H1 (cell line): ENCODE results near the gene SLC32A1. TPM values are rescaled to one million over a fixed set of nuclear protein-coding genes. Genes with fewer than 3 reads are reported as not detected.
A peak's percentile ranks its signal among the peaks of the same experiment; 100 is the strongest.

Experiments
- CTCF ChIA-PET: fragments of 300-600 bp; sonication (Branson Sonifier 250); formaldehyde crosslinking; loops from one replicate; lab custom pipeline; 2021; ENCODE audit not compliant: partially characterized antibody; lab: Charles Lee
- POLR2A ChIA-PET: fragments of 300-600 bp; sonication (Branson Sonifier 250); formaldehyde crosslinking; loops from one replicate; lab custom pipeline; 2021; ENCODE audit warnings: inconsistent platforms; ENCODE audit not compliant: partially characterized antibody; lab: Charles Lee
- DNase-seq, 2 experiments: peaks; one replicate each; pipeline versions ENCODE4 v3.0.0 to v3.0.0-alpha.2; 2010 to 2022; ENCODE audit warnings: low spot score in 2 of 2, low read depth in 1 of 2, mixed read lengths in 1 of 2
- FAIRE-seq: peaks from 2 replicates; lab custom pipeline; 2011; peaks lifted over from hg19 to GRCh38; lab: Jason Lieb, UNC
- H2AFZ ChIP-seq: 2 replicates; pipeline ENCODE4 v1.8.1; 2012; ENCODE audit warnings: low read length, inconsistent platforms
- H2AK5ac ChIP-seq: 2 replicates; pipeline ENCODE4 v1.6.1; 2013; ENCODE audit warnings: low read depth, low read length
- H2BK120ac ChIP-seq: replicated peaks from 2 replicates; pipeline ENCODE3; 2013; ENCODE audit warnings: low read depth, low read length, inconsistent platforms
- H2BK12ac ChIP-seq: 2 replicates; pipeline ENCODE4 v1.6.1; 2013; ENCODE audit warnings: low read depth, low read length
- H2BK15ac ChIP-seq: 2 replicates; pipeline ENCODE4 v1.6.1; 2013; ENCODE audit warnings: low read length
- H2BK20ac ChIP-seq: 2 replicates; pipeline ENCODE4 v1.6.1; 2013; ENCODE audit warnings: low read length
- H2BK5ac ChIP-seq: 2 replicates; pipeline ENCODE4 v1.6.1; 2013; ENCODE audit warnings: low read depth, low read length
- H3K14ac ChIP-seq: 2 replicates; pipeline ENCODE4 v1.6.1; 2013; ENCODE audit warnings: inconsistent platforms; ENCODE audit not compliant: insufficient read length
- H3K18ac ChIP-seq: 2 replicates; pipeline ENCODE4 v1.6.1; 2013; ENCODE audit warnings: low read length; ENCODE audit errors: extremely low read depth
- H3K23ac ChIP-seq: 2 replicates; pipeline ENCODE4 v1.6.1; 2013; ENCODE audit warnings: inconsistent platforms; ENCODE audit not compliant: insufficient read length
- H3K23me2 ChIP-seq: 2 replicates; pipeline ENCODE4 v1.6.1; 2013; ENCODE audit warnings: low read depth, low read length
- H3K27ac ChIP-seq: 2 replicates; pipeline ENCODE4 v1.6.1; 2011; ENCODE audit warnings: low read depth, low read length, inconsistent platforms
- H3K27me3 ChIP-seq, 4 experiments: replicated peaks in 1 of 4; 1 replicate in 1 of 4; 2 replicates in 3 of 4; pipeline versions ENCODE4 v1.6.1 to v1.8.1; 2011 to 2013; ENCODE audit warnings: low read length in 3 of 4, mild to moderate bottlenecking in 3 of 4, inconsistent platforms in 2 of 4, mixed read lengths in 2 of 4, moderate library complexity in 1 of 4; ENCODE audit not compliant: control insufficient read depth in 3 of 4, insufficient read depth in 3 of 4; ENCODE audit errors: extremely low read depth in 1 of 4
- H3K36me3 ChIP-seq, 4 experiments: 2 replicates each; pipeline versions ENCODE4 v1.6.1 to v1.8.1; 2011 to 2013; ENCODE audit warnings: mild to moderate bottlenecking in 4 of 4, low read length in 3 of 4, moderate library complexity in 2 of 4, control low read depth in 1 of 4, inconsistent platforms in 1 of 4; ENCODE audit not compliant: insufficient read depth in 4 of 4, control insufficient read depth in 2 of 4
- H3K4ac ChIP-seq: replicated peaks from 2 replicates; pipeline ENCODE3; 2013; ENCODE audit warnings: low read length, low read depth, mixed read lengths, inconsistent platforms; ENCODE audit not compliant: insufficient read length
- H3K4me1 ChIP-seq, 4 experiments: replicated peaks in 1 of 4; 1 replicate in 1 of 4; 2 replicates in 3 of 4; pipeline versions ENCODE4 v1.6.1 to v1.8.1; 2011 to 2013; ENCODE audit warnings: low read length in 3 of 4, inconsistent platforms in 2 of 4, mixed read lengths in 1 of 4; ENCODE audit not compliant: insufficient read depth in 4 of 4, control insufficient read depth in 3 of 4
- H3K4me2 ChIP-seq, 2 experiments: 2 replicates each; pipeline versions ENCODE4 v1.6.1 to v1.8.1; 2011 to 2013; ENCODE audit warnings: low read depth in 2 of 2, low read length in 2 of 2, control low read depth in 1 of 2, inconsistent platforms in 1 of 2, mild to moderate bottlenecking in 1 of 2; ENCODE audit not compliant: insufficient read depth in 1 of 2
- H3K4me3 ChIP-seq, 4 experiments: fragments of 200-600, 300-600 bp in 1 of 4; sonication (generic), shearing (Covaris generic), sonication (Bioruptor Twin) in 1 of 4; 2 replicates each; pipeline versions ENCODE4 v1.5.1 to v1.8.1; 2011 to 2016; ENCODE audit warnings: low read length in 4 of 4, low read depth in 3 of 4, control low read depth in 2 of 4, inconsistent platforms in 2 of 4, mild to moderate bottlenecking in 2 of 4, mixed read lengths in 1 of 4, moderate library complexity in 1 of 4; ENCODE audit not compliant: insufficient read depth in 2 of 4; ENCODE audit errors: extremely low read depth in 1 of 4
- H3K56ac ChIP-seq: replicated peaks from 2 replicates; pipeline ENCODE3; 2013; ENCODE audit warnings: low read depth, mild to moderate bottlenecking, mixed read lengths, low read length, inconsistent platforms; ENCODE audit not compliant: insufficient read length
- H3K79me1 ChIP-seq: 2 replicates; pipeline ENCODE4 v1.6.1; 2013; ENCODE audit warnings: low read depth, low read length, control low read depth
- H3K79me2 ChIP-seq, 2 experiments: 2 replicates each; pipeline versions ENCODE4 v1.6.1 to v1.8.1; 2012 to 2013; ENCODE audit warnings: low read length in 2 of 2, mild to moderate bottlenecking in 2 of 2, inconsistent platforms in 1 of 2; ENCODE audit not compliant: insufficient read depth in 2 of 2, control insufficient read depth in 1 of 2
- H3K9ac ChIP-seq, 4 experiments: replicated peaks in 1 of 4; 1 replicate in 1 of 4; 2 replicates in 3 of 4; pipeline versions ENCODE4 v1.6.1 to v1.8.1; 2011 to 2013; ENCODE audit warnings: low read depth in 3 of 4, low read length in 3 of 4, control low read depth in 2 of 4, mild to moderate bottlenecking in 2 of 4, moderate library complexity in 2 of 4, inconsistent platforms in 1 of 4; ENCODE audit errors: extremely low read depth in 1 of 4
- H3K9me3 ChIP-seq, 2 experiments: 2 replicates each; pipeline versions ENCODE4 v1.6.1 to v1.8.1; 2012 to 2013; ENCODE audit warnings: mild to moderate bottlenecking in 2 of 2, moderate library complexity in 2 of 2, control low read depth in 1 of 2, inconsistent platforms in 1 of 2, low read depth in 1 of 2, low read length in 1 of 2, mixed read lengths in 1 of 2; ENCODE audit not compliant: insufficient read depth in 2 of 2
- H4K20me1 ChIP-seq, 2 experiments: replicated peaks in 1 of 2; 2 replicates each; pipeline versions ENCODE3 to v1.8.1; 2011 to 2013; ENCODE audit warnings: inconsistent platforms in 2 of 2, low read length in 2 of 2, mild to moderate bottlenecking in 1 of 2; ENCODE audit not compliant: insufficient read depth in 2 of 2, control insufficient read depth in 1 of 2
- H4K5ac ChIP-seq: 2 replicates; pipeline ENCODE4 v1.6.1; 2013; ENCODE audit warnings: low read length, low read depth, mixed read lengths, inconsistent platforms; ENCODE audit not compliant: insufficient read length
- H4K8ac ChIP-seq: 2 replicates; pipeline ENCODE4 v1.8.0; 2013; ENCODE audit warnings: mild to moderate bottlenecking, moderate library complexity, low read length, inconsistent platforms; ENCODE audit not compliant: insufficient read depth; ENCODE audit errors: extremely low read depth
- H4K91ac ChIP-seq: replicated peaks from 2 replicates; pipeline ENCODE3; 2013; ENCODE audit warnings: low read length, mixed read lengths, inconsistent platforms; ENCODE audit not compliant: insufficient read length
- CBX8 ChIP-seq: fragments of 300-800, 300-1000 bp; sonication (generic); IDR thresholded peaks from 2 replicates; pipeline ENCODE4 v1.7.1; 2016; ENCODE audit warnings: low read depth, low read length, borderline replicate concordance
- CTBP2 ChIP-seq: IDR thresholded peaks from 2 replicates; pipeline ENCODE4 v1.7.0; 2011; ENCODE audit warnings: borderline replicate concordance, mild to moderate bottlenecking, moderate library complexity, mixed read lengths, low read length; ENCODE audit not compliant: insufficient read depth, insufficient read length
- E2F6 ChIP-seq: IDR thresholded peaks from 2 replicates; pipeline ENCODE4 v1.6.1; 2012; ENCODE audit warnings: inconsistent platforms
- EZH2 ChIP-seq: fragments of 200-600 bp; sonication (generic); IDR thresholded peaks from 2 replicates; pipeline ENCODE4 v1.7.1; 2012; ENCODE audit warnings: low read depth, mild to moderate bottlenecking, moderate library complexity, low read length, inconsistent platforms; ENCODE audit not compliant: severe bottlenecking
- PHF8 ChIP-seq: fragments of 200-600 bp; sonication (generic); conservative IDR thresholded peaks from 2 replicates; pipeline ENCODE4 v1.7.1; 2012; ENCODE audit warnings: low read depth, mild to moderate bottlenecking, inconsistent platforms, low read length, moderate library complexity
- RNF2 ChIP-seq: fragments of 200-900, 300-1000 bp; sonication (generic); IDR thresholded peaks from 2 replicates; pipeline ENCODE4 v1.7.1; 2016; ENCODE audit warnings: borderline replicate concordance, low read depth, mild to moderate bottlenecking, antibody characterized with exemption, low read length; ENCODE audit not compliant: poor library complexity, severe bottlenecking; ENCODE audit errors: missing control alignments
- RXRA ChIP-seq: IDR thresholded peaks from 2 replicates; pipeline ENCODE4 v1.6.1; 2011; ENCODE audit warnings: low read depth, mild to moderate bottlenecking, low read length, moderate library complexity; ENCODE audit not compliant: insufficient read depth
- WGBS, 2 experiments: shearing (Covaris generic) in 1 of 2; methylation state at CpG; one replicate each; pipeline versions ENCODE4 v1.1.6 to v1.1.7; 2013 to 2015; ENCODE audit warnings: low lambda C conversion rate in 2 of 2, mixed read lengths in 2 of 2, inconsistent platforms in 1 of 2, low coverage in 1 of 2, missing lambda C conversion rate in 1 of 2; ENCODE audit not compliant: insufficient replicate concordance in 2 of 2, insufficient coverage in 1 of 2, insufficient read length in 1 of 2; ENCODE audit errors: extremely low coverage in 1 of 2, missing lambda C conversion rate in 1 of 2; 5-methylcytosine and 5-hydroxymethylcytosine counted together
- polyA plus RNA-seq, 7 experiments: library from polyadenylated mRNA; depleted of rRNA in 3 of 7; stranded (reverse) in 5 of 7; unstranded in 2 of 7; fragments of >200 nt in 5 of 7; fragments of 200-250 nt in 2 of 7; gene quantifications; 1 replicate in 5 of 7; 2 replicates in 1 of 7; 4 replicates in 1 of 7; pipeline versions ENCODE4 v1.2.1 to v1.2.3, GENCODE V29; 2011 to 2013; ENCODE audit warnings: missing spikeins in 2 of 7, mixed read lengths in 2 of 7
- total RNA-seq: library from RNA; stranded (reverse); fragmentation: NEBNext Ultra II Directional; extraction: Animal tissue kit (Norgen Biotek cat#: 25700); gene quantifications from 2 replicates; pipeline ENCODE4 v1.2.1, GENCODE V29; 2021

The SLC32A1 gene
- total and polyA plus RNA-seq, 2 of the 8 experiments (the other 6 are each of a cell fraction or from before 2014, with no cell fraction given) = 0.09 to 0.15 TPM

GRCh38 chr20:38727607-38728190 lies 3.4 kb downstream of the SLC32A1 start:
- peak overlapping the region; percentile 90; the same call in 1 of the 2 replicates for H4K8ac ChIP-seq
- H3K18ac ChIP-seq = peak overlapping the region; percentile 71
- H3K9ac ChIP-seq = no peak overlapping the region
- peak overlapping the region; percentile 86 for H3K4me2 ChIP-seq
- H2AFZ ChIP-seq = peak overlapping the region; percentile 80; the same call in 1 of the 2 replicates
- peak overlapping the region; percentile 75 for H2BK20ac ChIP-seq
- no peak overlapping the region for H4K5ac ChIP-seq
- H3K9me3 ChIP-seq = no peaks in the 10 kb centered on the region
- peak in 1 of 2 experiments; percentile 67 for DNase-seq
- no peaks in the 10 kb centered on the region for H3K79me1 ChIP-seq
- peak overlapping the region; percentile 99 for H2BK12ac ChIP-seq
- peak overlapping the region; percentile 84; the same call in 1 of the 2 replicates for H2AK5ac ChIP-seq
- no peak overlapping the region for H3K23ac ChIP-seq
- WGBS, 2 experiments = 5% methylated on average over 46 of the region's 46 CpGs; no CpG with 5 or more reads in 1 of the 2 experiments
- ChIA-PET POLR2A (no interaction called here), CTCF (interaction anchor here (0.8 to 12.4 kb wide), 13 partner anchors 11 to 165 kb away, joined by 3 to 236 read pairs (median 29); partner anchors contain the start of gene ACTR5)
- peaks cover 79 to 93% (median 88%) of the 10 kb centered on the region in 4 experiments for H3K27me3 ChIP-seq
- H3K79me2 ChIP-seq = no peaks in the 10 kb centered on the region
- peak overlapping the region; percentile 48; the same call in 1 of the 2 replicates for H2BK5ac ChIP-seq
- peak overlapping the region; percentile 22 to 59 (median 32); a peak in 7 of 8 replicates for H3K4me3 ChIP-seq
- no peak overlapping the region for H4K91ac ChIP-seq
- H4K20me1 ChIP-seq = peaks cover 10 to 25% of the 10 kb centered on the region in 2 experiments
- H3K23me2 ChIP-seq = peaks cover 30% of the 10 kb centered on the region
- no peaks in the 10 kb centered on the region for H3K36me3 ChIP-seq
- no peak overlapping the region for H3K14ac ChIP-seq
- peak overlapping the region; percentile 74 for H2BK15ac ChIP-seq
- H3K27ac ChIP-seq = no peak overlapping the region
- no peak for FAIRE-seq
- H2BK120ac ChIP-seq = no peak overlapping the region
- H3K56ac ChIP-seq = no peak overlapping the region
- H3K4ac ChIP-seq = no peak overlapping the region
- peaks cover 5 to 74% (median 45%) of the 10 kb centered on the region in 4 experiments for H3K4me1 ChIP-seq
- TF ChIP-seq E2F6 = peak; percentile 37; the same call in 1 of the 2 replicates
- TF ChIP-seq RXRA = no peak
- no peak for TF ChIP-seq CTBP2
- 0 out of 2 replicates have a peak, but pooled peaks have one; percentile 71 for TF ChIP-seq CBX8
- no peak for TF ChIP-seq PHF8
- TF ChIP-seq EZH2 = peak; percentile 86
- peak; percentile 66 for TF ChIP-seq RNF2
